Measurements from ENCODE around the gene PLCXD1. TPM values are rescaled to one million over a fixed set of nuclear protein-coding genes. Genes with fewer than 3 reads are reported as not detected.
A peak's percentile ranks its signal among the peaks of the same experiment; 100 is the strongest.
"Not testable (repeated sequence)": the region's sequence is repeated elsewhere in the genome, so short reads cannot be mapped to it uniquely, and the experiment has no call there.

The PLCXD1 gene
- polyA plus RNA-seq, 4 donors, result 15.7 to 40.1 (median 30.4) TPM

GRCh38 chrX:314781-315595, 33.8 kb downstream of the PLCXD1 start:
- no peak for DNase-seq (ENCODE audit: low read depth in 4 of 4, low spot score in 2 of 4)

DNA sequence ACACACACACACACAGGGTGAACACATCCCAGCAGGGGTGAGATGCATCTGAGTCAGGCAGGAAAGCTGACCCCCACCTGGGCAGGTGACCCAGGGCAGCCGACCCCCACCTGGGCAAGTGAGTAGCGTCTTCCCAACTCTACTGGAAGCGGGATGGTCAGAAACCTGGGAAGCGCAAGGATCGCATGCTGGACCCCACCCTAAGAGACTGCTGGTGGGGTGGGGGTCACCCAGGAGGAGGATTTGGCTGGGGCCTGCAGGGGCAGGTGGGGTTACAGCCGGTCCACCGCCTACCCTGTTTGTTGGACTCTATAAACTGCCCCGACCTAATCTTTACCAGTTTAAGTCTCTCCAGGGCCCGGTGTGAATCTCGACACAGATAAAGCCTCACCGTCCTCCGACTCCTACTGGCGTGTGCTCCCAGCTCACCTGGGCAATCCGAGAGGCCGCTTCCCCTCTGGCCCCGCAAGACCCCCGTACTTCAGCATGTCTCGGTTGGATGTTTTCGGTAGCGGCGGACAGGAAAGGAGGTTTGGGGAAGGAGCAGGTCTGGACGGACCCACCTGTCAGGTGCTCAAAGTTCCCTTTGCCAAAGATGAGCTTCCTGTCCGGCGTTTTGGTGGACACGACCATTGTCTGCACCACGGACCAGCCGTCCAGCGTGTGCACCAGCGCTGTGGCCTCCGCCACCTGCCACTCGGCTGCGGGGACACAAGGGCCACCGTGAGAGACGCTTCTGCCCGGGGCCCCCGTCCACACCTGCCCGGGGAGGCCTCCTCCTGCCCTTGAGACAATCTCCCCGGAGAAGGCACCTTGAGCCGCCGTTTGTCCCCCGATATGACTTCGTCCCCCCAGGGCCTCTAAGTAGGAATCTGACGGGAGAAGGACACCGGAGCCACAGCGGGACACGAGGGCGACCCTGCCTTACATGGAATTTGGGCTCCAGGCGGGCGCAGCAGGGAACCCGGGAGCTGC, 35.5 kb downstream of the PLCXD1 start:
- DNase-seq (ENCODE audit: low read depth in 4 of 4, low spot score in 2 of 4), result no peak

GRCh38 chrX:317424-318067, 36.4 kb downstream of the PLCXD1 start:
- DNase-seq (ENCODE audit: low read depth in 4 of 4, low spot score in 2 of 4), result no peak

DNA sequence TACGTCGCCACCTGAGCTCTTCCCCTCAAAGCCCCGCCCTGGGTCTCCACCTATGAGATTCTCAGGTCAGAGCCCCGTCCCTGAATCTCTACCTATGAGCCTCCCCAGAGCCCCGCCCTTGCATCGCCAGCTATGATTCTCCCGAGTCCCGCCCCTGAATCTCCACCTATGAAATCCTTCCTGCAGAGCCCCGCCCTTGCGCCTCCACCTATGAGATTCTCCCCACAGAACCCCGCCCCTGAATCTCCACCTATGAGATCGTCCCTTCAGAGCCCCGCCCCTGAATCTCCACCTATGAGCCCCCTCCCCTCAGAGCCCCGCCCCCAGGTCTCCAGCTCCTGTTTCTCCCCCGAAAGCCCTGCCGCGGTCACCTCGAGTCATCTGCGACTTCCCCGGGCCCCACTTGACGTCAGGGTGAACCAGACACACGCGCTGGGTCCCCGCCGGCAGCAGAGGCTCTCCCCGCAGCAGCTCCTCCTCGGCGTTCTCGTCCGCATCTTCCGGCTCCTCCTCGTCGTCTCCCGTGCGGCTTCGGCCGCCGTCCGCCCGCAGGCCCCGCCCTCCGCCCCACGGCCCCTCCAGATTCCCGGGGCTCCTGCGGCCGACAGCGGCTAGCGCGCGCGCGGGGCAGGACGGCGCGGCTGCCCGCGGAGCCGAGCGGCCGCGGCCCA, 37.0 kb downstream of the PLCXD1 start:
- DNase-seq (ENCODE audit: low read depth in 4 of 4, low spot score in 2 of 4), result peak; percentile 76 to 94 (median 89)

GRCh38 chrX:318739-319578, 37.8 kb downstream of the PLCXD1 start, which contains the start of gene GTPBP6:
Gene GTPBP6, minus strand, starts transcription at chrX:318796. Its CDS starts 9 bp downstream, at chrX:318787.
- peak; percentile 96 to 99 (median 98) for DNase-seq (ENCODE audit: low read depth in 4 of 4, low spot score in 2 of 4)

DNA sequence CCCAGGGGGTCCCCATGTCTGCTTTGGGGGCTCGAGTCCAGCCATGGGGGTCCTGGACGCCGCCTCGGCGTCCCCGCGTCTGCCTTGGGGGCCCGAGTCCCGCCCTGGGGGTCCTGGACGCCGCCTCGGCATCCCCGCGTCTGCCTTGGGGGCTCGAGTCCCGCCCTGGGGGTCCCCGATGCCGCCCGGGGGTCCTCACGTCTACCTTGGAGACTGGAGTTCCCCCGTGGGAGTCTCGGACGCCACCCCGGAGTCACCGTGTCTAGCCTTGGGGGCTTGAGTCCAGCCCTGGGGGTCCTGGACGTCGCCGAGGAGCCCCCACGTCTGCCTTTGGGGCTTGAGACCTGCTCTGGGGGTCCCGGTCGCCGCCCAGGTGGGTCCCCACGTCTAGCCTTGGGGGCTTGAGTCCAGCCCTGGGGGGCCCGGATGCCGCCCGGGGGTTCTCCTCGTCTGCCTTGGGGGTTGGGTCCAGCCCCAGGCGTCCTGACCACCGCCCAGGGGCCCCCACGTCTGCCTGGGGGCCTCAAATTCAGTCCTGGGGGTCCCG, 38.5 kb downstream of the PLCXD1 start:
- no peak for DNase-seq (ENCODE audit: low read depth in 4 of 4, low spot score in 2 of 4)

DNA sequence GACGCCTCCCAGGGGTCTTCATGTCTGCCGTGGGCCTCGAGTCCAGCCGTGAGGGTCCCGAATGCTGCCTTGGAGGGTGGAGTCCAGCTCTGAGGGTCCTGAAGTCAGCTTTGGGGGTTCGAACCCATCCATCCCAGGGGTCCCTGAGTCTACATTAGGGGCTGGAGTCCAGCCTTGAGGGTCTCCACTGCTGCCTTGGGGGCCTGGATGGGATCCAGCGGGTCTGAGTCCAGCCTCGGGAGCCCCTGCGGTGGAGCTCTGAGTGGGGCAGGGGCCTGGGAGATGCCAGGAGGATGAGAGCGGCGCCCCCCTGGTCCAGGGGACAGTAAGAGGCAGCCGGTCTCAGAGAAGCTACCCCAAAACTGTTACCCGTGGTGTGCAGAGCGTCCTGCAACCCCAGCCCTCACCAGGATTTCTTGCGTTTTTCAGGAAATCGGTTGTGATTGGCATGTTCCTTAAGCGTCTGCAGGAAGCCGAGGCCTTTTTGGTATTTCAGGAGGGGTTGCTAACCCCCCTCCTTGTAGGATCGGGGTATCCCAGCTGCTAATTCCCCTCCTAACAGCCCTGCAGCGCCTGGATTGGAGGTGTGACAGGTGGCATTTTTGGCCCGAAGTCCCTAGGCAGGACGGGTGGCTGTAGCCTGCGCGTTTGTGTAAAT, 39.1 kb downstream of the PLCXD1 start:
- DNase-seq (ENCODE audit: low read depth in 4 of 4, low spot score in 2 of 4), result no peak

DNA sequence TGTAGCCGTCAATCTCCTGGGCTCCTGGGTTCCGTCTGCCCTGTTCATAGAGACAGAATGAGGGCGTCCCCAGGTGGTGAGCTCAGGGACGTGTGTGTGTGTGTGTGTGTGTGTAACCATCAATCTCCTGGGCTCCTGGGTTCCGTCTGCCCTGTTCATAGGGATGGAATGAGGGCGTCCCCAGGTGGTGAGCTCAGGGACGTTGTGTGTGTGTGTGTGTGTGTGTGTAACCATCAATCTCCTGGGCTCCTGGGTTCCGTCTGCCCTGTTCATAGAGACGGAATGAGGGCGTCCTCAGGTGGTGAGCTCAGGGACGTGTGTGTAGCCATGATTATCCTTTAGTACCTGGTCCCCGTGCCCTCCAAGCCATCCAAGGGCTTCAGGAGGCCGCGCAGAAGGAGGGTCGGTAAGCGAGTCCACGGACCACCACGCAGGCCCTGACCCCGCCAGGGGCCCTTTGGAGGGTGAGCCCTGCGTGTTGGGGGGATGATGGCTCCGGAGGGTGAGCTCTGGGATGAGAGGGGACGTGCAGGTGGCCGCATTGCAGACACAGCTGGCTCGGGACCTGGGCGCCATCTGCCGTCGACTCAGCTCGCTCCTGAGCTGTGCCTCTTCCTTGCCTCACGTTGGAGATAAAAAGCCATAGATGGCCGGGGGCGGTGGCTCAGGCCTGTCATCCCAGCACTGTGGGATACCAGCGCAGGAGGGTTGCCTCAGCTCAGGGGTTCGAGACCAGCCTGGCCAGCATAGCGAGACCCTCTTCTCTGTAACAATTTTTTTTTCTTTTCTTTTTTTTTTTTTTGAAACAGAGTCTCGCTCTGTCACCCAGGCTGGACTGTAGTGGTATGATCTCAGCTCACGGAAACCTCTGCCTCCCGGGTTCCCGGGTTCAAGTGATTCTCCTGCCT, 42.8 kb downstream of the PLCXD1 start:
- DNase-seq (ENCODE audit: low read depth in 4 of 4, low spot score in 2 of 4), result no peak

DNA sequence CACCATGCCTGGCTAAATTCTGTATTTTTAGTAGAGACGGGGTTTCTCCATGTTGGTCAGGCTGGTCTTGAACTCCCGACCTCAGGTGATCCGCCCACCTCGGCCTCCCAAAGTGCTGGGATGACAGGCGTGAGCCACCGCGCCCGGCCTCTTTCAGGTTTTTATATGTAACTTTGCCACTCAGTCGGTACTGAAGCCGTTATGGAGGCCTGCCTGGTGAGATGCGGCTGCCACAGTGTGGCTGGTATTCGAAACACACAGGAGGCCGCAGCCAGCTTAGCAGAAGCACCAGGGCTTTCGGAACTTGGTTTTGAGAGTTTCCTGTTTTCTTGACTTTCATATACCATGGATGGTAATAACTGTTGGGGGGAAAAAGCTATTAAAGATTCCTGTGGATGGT, 43.5 kb downstream of the PLCXD1 start:
- not testable (repeated sequence) for DNase-seq (ENCODE audit: low read depth in 4 of 4, low spot score in 2 of 4)

DNA sequence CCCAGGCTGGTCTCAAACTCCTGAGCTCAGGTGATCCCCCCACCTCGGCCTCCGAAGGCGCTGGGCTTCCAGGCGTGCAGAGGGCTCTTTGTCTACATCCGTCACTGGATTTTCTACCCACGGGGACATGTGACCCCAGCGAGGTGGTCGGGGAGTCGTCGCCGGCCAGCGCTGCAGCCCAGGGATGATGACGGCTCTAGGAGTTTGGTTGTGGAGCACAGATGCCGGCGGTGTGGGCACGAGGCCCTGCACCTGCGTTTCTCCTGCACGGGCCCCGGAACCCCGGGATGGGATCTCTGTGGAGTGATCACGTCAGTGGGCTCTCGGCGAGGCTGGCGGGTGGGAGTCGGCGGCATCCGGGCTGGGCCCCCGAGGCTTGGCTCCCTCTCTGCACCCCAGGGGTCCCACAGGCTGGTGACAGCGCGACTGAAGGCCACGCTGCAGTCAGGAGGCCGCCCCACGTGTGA, 46.5 kb downstream of the PLCXD1 start:
- no peak for DNase-seq (ENCODE audit: low read depth in 4 of 4, low spot score in 2 of 4)

DNA sequence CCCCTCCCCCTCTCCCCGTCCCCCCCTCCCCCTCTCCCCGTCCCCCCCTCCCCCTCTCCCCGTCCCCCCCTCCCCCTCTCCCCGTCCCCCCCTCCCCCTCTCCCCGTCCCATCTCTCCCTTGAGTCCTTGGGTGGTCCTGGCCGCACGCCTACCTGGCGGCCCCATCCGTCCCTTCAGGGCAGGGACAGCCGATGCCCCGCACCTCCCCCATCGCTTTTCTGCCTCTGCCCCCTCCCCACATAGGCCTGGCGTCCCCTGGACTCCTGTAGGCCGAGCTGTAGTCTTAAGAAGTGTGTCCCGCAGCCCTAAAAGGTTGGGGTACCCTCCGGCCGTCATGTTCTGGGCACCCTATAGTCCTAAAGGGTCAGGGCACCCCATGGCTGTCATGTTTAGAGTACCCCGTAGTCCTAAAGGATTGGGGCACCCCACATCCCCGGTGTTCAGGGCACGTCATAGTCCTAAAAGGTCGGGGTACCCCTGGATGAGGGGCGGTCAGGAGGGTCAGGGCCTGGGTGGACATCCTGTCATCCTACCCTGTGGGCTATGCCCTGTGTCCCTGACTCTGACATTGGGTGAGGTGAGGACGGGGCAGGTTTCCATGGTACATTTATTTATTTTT, 48.2 kb downstream of the PLCXD1 start:
- DNase-seq (ENCODE audit: low read depth in 4 of 4, low spot score in 2 of 4), result no peak

DNA sequence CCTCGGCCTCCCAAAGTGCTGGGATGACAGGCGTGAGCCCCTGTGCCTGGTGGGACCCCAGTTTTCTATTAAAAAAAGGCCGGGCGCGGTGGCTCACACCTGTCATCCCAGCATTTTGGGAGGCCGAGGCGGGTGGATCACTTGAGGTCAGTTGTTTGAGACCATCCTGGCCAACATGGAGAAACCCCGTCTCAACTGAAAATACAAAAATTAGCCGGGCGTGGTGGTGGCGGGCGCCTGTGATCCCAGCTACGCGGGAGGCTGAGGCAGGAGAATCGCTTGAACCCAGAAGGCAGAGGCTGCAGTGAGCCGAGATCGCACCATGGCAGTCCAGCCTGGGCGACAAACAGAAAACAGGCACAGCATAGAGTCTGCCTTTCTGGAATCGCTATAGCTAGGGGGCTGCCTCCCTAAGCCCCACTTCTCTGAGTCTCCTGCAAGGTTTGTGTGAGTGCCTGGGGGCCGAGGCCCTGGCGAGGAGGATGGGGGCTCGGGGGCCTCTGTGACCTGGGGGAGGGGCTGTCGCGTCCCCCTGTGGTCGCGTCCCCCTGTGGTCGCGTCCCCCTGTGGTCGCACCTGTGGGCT, 49.1 kb downstream of the PLCXD1 start:
- not testable (repeated sequence) for DNase-seq (ENCODE audit: low read depth in 4 of 4, low spot score in 2 of 4)

- no peak for DNase-seq (ENCODE audit: low read depth in 4 of 4, low spot score in 2 of 4)
Measured at GRCh38 chrX:330726-331150, 49.6 kb downstream of the PLCXD1 start.

- no peak for DNase-seq (ENCODE audit: low read depth in 4 of 4, low spot score in 2 of 4)
Measured at GRCh38 chrX:331151-331824, 50.1 kb downstream of the PLCXD1 start.

DNA sequence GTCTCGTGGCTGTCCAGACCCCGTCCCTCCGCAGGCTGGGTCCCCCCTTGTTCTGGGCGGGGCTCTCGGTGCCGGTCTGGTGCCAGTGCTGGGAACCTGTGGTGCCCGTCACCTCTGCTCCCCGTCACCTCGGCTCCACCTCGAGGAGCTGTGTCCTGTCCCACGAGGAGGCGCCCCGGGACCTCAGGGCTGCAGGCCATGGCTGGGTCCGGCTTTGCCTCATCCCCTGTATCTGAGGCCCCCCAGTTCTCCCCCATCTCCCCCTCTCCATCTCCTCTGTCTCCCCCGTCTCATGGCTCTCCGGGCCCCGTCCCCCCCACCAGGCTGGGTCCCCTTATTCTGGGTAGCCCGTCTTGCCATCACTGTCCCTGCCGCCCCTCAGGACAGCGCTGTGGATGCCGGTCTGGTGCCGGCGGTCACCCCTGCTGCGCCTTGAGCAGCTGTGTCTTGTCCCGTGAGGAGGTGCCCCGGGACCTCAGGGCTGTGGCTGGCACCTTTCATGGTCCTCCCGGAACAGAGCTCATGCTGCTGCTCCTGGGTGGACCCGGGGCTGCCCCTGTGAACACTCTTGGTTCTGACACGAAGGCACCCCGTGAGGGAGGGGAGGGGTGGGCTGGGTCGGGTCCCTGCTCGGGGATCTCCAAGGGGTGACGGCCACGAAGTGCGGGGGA, 50.8 kb downstream of the PLCXD1 start:
- DNase-seq (ENCODE audit: low read depth in 4 of 4, low spot score in 2 of 4), result no peak

DNA sequence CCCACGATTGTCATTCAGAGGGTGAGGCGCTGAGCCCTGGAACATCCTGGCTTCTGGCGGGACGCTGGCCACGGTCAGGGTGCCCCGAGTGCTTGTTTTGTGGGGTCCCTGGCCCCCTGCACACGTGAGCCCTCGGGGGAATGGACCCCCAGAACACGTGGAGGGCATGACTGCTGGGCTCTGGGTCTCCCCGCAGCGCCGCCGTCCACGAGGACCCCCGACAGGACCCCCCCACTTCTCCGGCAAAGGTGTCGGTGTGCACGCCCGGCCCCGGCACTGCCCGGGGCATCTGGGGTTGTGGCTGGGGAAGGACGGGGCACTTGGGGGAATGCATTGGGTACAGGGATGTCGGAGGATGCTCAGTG, 51.3 kb downstream of the PLCXD1 start:
- DNase-seq (ENCODE audit: low read depth in 4 of 4, low spot score in 2 of 4), result no peak

Measured in left renal cortex interstitium (tissue), 4 donors.